ENCODE measurements around the gene RNLS. TPM values are rescaled to one million over a fixed set of nuclear protein-coding genes. Genes with fewer than 3 reads are reported as not detected.

The RNLS gene
- total RNA-seq, 1 donor from 2014 or later: 10.2 TPM

GRCh38 chr10:88237896-88238614, 345.1 kb downstream of the RNLS start:
- DNase-seq (ENCODE audit: low spot score): no peak

- no peak for DNase-seq (ENCODE audit: low spot score)
These were observed 346.9 kb downstream of the RNLS start for GRCh38 chr10:88236121-88236743.

- DNase-seq (ENCODE audit: low spot score): no peak
These were observed 348.8 kb downstream of the RNLS start for GRCh38 chr10:88234297-88234696.

- no peak for DNase-seq (ENCODE audit: low spot score)
These were observed 349.2 kb downstream of the RNLS start for GRCh38 chr10:88233870-88234269.

DNA sequence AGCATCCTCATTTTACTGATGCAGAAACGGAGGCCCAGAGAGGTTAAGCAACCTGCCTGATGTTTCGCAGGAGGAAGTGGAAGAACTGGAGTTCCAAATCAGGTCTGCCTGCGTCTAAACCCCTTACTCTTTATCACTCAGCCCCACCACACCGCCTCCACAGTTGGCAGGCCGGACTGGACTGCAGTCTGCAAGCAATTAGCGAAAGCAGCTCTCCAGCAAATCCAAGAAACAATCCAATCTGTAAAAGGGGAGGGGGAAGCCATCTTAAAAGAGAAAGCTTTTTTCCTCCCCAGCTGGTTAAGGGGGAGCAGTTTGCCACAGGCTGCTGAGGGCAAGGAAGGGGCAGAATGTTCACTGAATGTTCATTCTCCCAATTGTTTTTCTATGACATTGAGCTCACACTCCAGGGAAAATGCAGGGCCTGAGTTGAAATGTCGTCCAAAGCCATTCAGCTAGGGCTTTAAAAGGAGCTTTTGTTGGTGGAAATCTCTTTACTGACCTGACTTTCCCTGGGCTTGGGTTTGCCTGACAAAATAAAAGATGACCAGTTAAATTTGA, 350.1 kb downstream of the RNLS start:
- no peak for DNase-seq (ENCODE audit: low spot score)

- DNase-seq (ENCODE audit: low spot score): no peak
These were observed 350.9 kb downstream of the RNLS start for GRCh38 chr10:88232029-88232895.

DNA sequence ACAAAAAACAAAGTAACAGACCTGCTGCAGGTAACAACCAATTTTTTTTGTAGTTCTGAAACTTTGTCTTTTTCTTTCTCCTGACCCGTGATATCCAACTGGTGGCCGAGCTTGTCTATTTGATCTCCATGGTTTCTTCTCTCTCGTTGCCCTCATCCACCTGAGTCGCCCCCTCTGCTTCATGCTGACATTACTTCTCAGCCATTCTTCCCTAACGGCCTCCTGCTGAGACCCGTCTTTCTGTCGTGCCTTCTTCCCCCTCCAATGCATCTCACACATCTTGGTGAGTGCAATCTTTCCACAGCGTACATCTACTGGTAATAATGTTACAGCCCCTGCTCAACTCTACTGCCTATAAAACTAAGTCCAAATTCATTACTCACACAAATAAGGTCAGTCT, 352.9 kb downstream of the RNLS start:
- no peak for DNase-seq (ENCODE audit: low spot score)

DNA sequence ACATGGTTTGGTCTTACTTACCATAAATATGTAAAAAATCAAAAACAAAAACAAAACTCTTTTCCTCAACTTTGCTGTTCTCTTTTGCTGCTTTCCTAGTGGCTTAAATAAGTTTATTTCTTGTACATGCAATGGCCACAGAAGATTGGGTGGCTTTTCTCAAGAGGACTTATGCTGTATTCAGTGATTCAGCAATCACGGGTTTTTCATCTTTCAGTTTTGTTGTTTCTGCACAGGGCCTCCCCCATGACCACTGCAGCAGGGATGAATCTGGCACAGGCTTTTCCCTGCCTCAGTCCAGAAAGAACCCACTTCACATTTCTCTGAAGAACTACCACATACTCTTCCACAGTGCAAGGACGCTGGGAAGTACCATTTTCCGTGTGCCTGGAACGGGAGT, 355.0 kb downstream of the RNLS start:
- no peak for DNase-seq (ENCODE audit: low spot score)

DNA sequence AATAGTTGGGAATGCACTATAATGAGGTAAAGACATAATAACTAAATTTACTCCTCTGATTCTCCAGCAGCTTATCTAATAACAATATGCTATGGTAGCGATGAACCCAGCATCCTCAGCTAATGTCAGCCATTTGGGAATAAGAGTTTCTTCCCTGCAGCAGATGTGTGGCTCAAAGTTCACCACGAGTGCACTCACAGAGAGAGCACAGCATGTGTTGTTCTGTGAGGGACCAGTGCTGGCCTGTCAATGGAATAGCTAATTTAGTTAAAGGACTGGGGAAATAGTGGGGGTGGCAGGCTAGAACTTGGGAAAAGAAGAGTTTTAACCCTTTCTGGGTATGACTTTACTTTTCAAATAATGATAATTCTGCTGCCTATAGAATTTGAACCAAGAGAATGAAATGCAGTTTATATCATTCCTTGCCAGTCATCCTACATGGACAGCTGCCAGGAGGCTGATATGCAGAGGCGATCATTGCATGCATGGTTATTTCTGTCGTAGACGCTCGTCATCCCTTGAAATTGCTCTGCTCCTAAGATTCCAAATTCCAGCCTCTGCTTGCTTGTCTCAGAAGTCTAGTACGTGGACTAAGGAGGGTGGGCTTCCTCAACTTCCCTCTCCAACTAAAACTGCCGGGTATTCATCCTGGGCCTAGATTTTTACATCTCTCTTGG, 355.6 kb downstream of the RNLS start:
- DNase-seq (ENCODE audit: low spot score): no peak

DNA sequence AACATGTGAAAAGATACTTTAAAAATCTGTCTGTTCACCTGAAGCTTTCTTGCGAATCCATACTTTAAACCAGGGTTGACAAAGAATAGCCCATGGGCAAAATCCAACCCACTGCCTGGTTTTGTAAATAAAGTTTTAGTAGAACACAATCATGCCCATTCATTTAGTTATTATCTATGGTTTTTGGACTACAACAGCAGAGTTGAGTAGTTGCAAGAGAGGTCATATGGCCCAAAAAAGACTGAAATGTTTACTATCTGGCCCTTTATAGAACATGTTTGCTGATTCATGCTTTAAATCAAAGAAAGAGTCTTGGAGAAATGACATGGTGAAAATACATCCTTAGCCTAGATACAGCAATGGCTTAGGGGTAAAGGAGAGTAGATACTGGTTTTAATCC, 356.2 kb downstream of the RNLS start:
- DNase-seq (ENCODE audit: low spot score): no peak

- DNase-seq (ENCODE audit: low spot score): no peak
These were observed 357.0 kb downstream of the RNLS start for GRCh38 chr10:88226071-88226659.

Other genes starting within 250 kb of the RNLS start
- not detected for gene LIPJ, start 3.4 kb upstream of the RNLS start, total RNA-seq
- gene LIPF, start 81.1 kb upstream of the RNLS start, total RNA-seq: not detected
- not detected for gene LIPK, start 122.9 kb upstream of the RNLS start, total RNA-seq
- 0.74 TPM for gene LIPN, start 176.7 kb upstream of the RNLS start, total RNA-seq
- gene LIPM, start 219.4 kb upstream of the RNLS start, total RNA-seq: not detected

Measured in mesenteric fat pad (tissue), 1 donor.